NT2/D1 (cell line): Measurements from ENCODE around the gene MIEF1.

Source experiments
- YY1 ChIP-seq: IDR thresholded peaks from 2 replicates; pipeline ENCODE4 v1.6.1; 2011; ENCODE audit not compliant: insufficient read length, insufficient read depth
- ZNF274 ChIP-seq: IDR thresholded peaks from 2 replicates; pipeline ENCODE4 v1.6.1; 2011; ENCODE audit warnings: mild to moderate bottlenecking, low read depth, low read length

GRCh38 chr22:39532215-39533073, 30.4 kb downstream of the MIEF1 start, which contains the start of gene RPS19BP1:
- TF ChIP-seq ZNF274 (no peak), YY1 (peak; percentile 57)
